ENCODE data around the gene JOSD2. TPM values are rescaled to one million over a fixed set of nuclear protein-coding genes. Genes with fewer than 3 reads are reported as not detected.

The JOSD2 gene, protein sequence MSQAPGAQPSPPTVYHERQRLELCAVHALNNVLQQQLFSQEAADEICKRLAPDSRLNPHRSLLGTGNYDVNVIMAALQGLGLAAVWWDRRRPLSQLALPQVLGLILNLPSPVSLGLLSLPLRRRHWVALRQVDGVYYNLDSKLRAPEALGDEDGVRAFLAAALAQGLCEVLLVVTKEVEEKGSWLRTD
- 4.7 and 4.9 TPM in 2 replicates for total RNA-seq (2014; rRNA removed; shearing (Covaris generic))

DNA sequence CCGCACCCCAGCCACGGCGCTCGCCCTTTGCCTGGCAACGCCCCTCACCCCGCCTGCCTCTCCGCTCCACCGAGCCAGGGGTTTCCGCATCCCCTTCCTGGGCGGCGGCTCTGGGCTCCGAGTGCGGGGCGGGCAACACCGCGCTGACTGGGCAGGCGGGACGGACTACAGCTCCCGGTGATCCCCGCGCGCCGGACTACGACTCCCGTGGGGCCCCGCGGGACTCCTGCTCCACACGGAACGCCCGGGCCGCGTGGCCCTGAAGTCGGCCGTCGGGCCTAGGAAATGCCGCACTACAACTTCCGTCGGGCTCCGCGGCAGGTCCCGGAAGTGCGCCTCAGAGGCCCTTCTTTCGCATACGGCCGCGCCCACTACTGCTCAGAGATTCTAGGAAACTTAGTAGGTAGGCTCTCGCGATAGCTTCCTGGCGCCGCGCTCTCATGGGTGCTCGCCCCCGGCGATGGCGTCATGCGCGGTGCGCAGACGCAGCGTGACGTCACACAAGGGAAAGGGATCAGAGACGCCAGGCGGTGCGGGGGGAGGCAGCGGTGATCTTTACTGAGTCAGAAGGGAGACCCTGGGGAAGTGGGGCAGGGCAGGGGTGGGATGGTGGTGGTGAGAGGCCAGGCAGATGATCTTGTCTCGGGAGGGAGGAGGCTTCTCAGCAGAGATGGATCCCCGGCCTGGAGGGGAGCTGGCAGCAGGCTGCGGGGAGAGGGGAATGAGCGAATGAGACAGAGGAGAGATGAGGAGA lies at the start of gene JOSD2:
JOSD2 (minus strand) TSS at position 123 of the 754 bp plus-strand sequence. CDS start 760 bp downstream, outside the sequence.
- H3K27me3 ChIP-seq (ENCODE audit: control insufficient read depth, insufficient read depth, low read length): no peaks in the 10 kb centered on the region; the same call in 1 of the 2 replicates
- DNase-seq: peak; percentile 98
- H3K36me3 ChIP-seq (replicated peaks; ENCODE audit: control insufficient read depth, insufficient read depth, low read length): no peaks in the 10 kb centered on the region
- H3K4me3 ChIP-seq (ENCODE audit: insufficient read depth, low read depth, low read length): peak within 1 kb of the TSS; percentile 59

DNA sequence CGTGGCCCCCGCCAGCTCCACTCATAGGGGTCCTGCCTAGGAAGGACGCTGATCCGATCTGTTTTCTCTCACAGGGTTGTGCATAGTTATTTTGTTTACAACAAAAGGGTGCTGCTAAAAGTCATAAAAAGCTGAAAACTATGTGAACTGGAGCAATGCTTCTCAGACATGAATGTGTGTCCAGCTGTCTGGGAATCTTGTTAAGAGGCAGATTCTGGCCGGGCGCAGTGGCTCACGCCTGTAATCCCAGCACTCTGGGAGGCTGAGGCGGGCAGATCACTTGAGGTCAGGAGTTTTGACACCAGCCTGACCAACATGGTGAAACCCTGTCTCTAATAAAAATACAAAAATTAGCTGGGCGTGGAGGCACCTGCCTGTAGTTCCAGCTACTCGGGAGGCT lies 48.6 kb upstream of the JOSD2 start:
- H3K36me3 ChIP-seq (replicated peaks; ENCODE audit: control insufficient read depth, insufficient read depth, low read length): no peaks in the 10 kb centered on the region
- DNase-seq: no peak
- H3K4me3 ChIP-seq (ENCODE audit: insufficient read depth, low read depth, low read length): no peak overlapping the region
- H3K27me3 ChIP-seq (ENCODE audit: control insufficient read depth, insufficient read depth, low read length): peaks cover 35% of the 10 kb centered on the region

DNA sequence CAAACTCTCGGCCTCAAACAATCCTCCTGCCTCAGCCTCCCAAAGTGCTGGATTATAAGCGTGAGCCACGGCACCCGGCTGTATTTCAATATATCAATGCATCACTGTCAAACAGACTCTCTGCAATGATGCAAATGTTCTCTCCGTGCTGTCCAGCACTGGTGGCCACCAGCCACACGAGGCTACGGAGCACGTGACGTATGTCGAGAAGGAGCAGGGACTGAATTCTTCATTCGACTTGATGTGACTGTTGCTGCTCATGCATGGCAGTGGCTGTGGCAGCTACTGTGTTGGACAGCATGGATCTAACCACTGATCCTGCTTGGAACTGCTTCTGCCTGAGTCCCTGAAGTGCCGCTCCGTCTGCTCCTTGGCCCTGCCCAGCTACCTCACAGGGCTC lies 47.5 kb upstream of the JOSD2 start:
- Histone ChIP-seq H3K27me3 (ENCODE audit: control insufficient read depth, insufficient read depth, low read length) (peaks cover 30% of the 10 kb centered on the region), H3K36me3 (replicated peaks; ENCODE audit: control insufficient read depth, insufficient read depth, low read length) (no peaks in the 10 kb centered on the region), H3K4me3 (ENCODE audit: insufficient read depth, low read depth, low read length) (no peak overlapping the region)
- DNase-seq: no peak

DNA sequence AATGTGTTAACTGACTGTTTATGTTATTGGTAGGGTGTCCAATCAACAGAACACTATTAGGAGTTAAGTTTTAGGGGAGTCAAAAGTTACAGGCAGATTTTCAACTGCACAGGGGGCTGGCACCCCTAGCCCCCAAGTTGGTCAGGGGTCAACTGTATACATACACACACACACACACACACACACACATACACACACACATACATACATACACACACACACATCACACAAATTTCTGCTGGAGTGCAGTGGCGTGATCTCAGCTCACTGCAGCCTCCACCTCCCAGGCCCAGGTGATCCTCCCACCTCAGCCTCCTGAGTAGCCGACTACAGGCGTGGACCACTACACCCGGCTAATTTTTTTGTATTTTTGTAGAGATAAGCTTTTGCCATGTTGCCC lies 47.0 kb upstream of the JOSD2 start:
- Histone ChIP-seq H3K4me3 (ENCODE audit: insufficient read depth, low read depth, low read length) (no peak overlapping the region), H3K27me3 (ENCODE audit: control insufficient read depth, insufficient read depth, low read length) (peaks cover 29% of the 10 kb centered on the region), H3K36me3 (replicated peaks; ENCODE audit: control insufficient read depth, insufficient read depth, low read length) (no peaks in the 10 kb centered on the region)
- no peak for DNase-seq

DNA sequence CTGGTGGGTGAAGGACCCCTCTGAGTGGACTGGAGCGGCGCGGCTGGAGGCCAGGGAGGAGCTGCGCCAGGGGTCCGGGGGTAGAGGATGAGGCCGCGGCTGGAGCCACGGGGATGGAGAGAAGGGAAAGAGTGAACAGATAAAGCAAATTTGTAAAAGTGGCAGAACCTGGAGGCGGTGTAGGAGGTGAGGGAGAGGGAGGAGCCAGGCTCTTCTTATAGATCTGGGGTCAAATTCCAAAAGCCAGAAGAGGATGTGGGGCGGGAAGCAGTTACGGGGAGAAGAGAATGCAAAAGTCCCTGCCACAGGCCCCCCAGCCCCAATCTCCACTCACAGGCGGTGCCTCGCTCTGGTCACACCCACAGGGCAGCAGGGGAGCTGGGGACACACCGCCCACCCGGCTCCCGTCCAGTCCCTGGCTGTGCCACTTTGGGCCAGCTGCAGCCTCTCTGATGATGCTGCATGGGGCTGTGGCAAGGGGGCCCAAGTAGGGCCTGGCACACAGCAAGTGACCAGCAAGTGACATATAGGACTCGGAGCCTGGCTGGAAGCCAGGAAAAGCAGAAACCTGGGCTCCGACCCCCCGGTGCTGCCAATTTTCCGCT lies 46.1 kb upstream of the JOSD2 start:
- Histone ChIP-seq H3K36me3 (replicated peaks; ENCODE audit: control insufficient read depth, insufficient read depth, low read length) (no peaks in the 10 kb centered on the region), H3K4me3 (ENCODE audit: insufficient read depth, low read depth, low read length) (peak overlapping the region; percentile 61), H3K27me3 (ENCODE audit: control insufficient read depth, insufficient read depth, low read length) (peaks cover 37% of the 10 kb centered on the region)
- peak; percentile 84 for DNase-seq

DNA sequence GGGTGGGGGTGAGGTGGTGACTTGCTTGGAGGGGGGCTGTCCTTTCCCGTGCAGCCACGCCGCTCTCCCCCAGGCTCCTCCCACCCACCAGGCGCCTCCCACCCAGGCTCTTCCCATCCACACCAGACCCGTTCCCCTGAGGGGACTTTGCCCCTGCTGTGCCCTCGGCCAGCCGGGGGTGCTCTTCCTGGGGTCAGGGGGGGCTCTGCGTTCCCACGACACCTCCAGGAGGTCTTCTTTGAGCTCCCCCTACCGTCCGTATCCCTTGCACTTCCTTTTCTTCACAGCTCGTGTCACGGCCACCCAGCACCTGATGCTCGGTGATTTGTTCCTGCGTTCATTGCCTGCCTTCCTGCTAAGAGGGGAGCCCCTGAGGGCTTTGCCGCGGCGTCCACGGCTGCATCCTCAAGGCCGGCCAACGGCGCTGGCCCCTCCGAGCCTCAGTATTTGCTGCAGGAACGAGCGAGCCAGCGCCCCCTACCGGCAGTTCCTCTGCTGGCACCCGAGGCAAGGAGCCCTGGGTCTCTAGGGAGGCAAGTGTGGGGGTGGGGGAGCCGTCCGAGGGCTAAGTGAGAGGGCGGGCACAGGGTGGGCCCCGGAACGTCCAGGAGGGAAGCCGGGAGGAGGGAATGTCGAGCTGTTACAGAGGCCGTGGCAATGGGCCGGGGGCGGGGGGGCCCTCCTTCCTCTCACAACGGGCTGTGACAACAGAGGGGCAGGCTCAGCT lies 45.5 kb upstream of the JOSD2 start:
- peak; percentile 98 for DNase-seq
- Histone ChIP-seq H3K4me3 (ENCODE audit: insufficient read depth, low read depth, low read length) (peak overlapping the region; percentile 61), H3K36me3 (replicated peaks; ENCODE audit: control insufficient read depth, insufficient read depth, low read length) (no peaks in the 10 kb centered on the region), H3K27me3 (ENCODE audit: control insufficient read depth, insufficient read depth, low read length) (peaks cover 44% of the 10 kb centered on the region)

DNA sequence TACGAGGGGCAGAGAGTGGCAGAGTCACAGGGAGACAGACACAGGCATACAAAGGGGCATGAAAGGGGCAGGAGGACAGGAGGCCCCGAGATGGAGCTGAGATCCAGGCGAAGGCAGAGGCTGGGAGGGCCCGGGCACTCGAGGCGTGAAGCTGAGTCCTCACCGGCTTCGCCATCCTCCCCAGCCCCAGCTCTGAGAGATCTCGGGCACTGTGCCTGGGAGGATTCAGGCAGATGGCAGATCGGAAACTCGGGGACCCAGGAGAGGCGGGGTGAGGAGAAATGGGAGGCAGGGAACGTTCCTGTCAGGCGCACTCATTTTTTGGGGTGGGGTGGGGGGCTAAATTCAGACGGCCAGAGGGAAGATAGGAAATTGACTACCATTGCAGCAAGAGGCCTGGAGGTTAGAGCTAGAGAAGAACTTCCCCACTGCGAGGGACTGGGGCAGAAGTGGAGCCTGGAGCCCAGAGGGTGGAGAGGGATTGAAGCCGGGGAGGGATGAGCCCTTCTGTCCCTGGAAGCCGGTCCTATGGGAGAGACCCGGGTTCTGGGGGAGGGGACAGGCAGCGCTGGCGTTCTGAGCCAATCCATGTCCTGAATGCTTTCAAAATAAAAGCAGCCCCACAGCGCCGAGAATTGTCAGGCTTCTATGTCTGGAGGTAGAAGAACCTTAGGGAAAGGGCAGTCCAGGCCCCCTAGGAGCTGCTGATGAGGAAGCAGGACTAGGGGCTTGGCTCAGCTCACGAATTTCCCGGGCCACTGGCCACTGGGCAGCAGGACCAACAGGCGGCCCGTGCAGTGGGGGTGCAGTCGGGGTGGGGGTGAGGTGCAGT lies 44.7 kb upstream of the JOSD2 start:
- Histone ChIP-seq H3K36me3 (replicated peaks; ENCODE audit: control insufficient read depth, insufficient read depth, low read length) (no peaks in the 10 kb centered on the region), H3K4me3 (ENCODE audit: insufficient read depth, low read depth, low read length) (peak overlapping the region; percentile 61), H3K27me3 (ENCODE audit: control insufficient read depth, insufficient read depth, low read length) (peaks cover 51% of the 10 kb centered on the region)
- DNase-seq: peak; percentile 89

DNA sequence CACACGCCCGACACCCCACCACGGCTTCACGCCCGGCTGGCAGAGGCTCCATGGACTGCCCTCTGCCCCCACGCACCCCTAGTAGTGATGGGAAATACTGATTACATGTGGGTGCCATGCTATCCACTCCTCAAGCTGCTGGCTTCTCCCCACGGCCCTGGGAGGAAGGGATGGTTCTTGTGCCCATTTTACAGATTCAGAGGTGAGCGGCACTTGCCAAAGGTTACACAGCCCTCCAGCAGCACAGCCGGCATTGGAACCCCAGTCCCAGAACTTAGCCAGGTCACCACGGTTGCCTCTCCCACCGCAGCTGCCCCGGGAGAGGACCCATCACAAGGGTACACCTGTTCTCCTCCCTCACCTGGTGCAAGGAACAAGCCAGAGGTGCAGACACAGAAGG lies 44.0 kb upstream of the JOSD2 start:
- DNase-seq: no peak
- peaks cover 57% of the 10 kb centered on the region for H3K27me3 ChIP-seq (ENCODE audit: control insufficient read depth, insufficient read depth, low read length)
- no peak overlapping the region for H3K4me3 ChIP-seq (ENCODE audit: insufficient read depth, low read depth, low read length)
- no peaks in the 10 kb centered on the region for H3K36me3 ChIP-seq (replicated peaks; ENCODE audit: control insufficient read depth, insufficient read depth, low read length)

DNA sequence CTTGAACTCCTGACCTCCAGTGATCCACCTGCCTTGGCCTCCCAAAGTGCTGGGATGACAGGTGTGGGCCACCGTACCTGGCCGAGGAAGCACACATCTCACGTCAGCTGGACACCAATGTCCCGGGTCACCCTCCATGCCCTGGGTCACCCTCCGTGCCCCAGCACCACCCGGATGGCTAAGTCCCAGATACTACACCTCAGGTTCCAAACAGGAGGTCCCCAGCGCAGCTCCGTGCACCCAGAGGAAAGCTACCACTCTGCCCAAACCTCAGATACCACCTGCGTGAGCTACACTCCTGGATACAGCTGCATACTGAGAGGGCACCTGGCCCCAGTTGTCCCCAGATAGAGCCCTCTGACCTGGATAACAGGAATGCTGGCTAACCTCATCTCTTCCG lies 43.2 kb upstream of the JOSD2 start:
- Histone ChIP-seq H3K27me3 (ENCODE audit: control insufficient read depth, insufficient read depth, low read length) (peaks cover 65% of the 10 kb centered on the region), H3K4me3 (ENCODE audit: insufficient read depth, low read depth, low read length) (no peak overlapping the region), H3K36me3 (replicated peaks; ENCODE audit: control insufficient read depth, insufficient read depth, low read length) (no peaks in the 10 kb centered on the region)
- DNase-seq: no peak

DNA sequence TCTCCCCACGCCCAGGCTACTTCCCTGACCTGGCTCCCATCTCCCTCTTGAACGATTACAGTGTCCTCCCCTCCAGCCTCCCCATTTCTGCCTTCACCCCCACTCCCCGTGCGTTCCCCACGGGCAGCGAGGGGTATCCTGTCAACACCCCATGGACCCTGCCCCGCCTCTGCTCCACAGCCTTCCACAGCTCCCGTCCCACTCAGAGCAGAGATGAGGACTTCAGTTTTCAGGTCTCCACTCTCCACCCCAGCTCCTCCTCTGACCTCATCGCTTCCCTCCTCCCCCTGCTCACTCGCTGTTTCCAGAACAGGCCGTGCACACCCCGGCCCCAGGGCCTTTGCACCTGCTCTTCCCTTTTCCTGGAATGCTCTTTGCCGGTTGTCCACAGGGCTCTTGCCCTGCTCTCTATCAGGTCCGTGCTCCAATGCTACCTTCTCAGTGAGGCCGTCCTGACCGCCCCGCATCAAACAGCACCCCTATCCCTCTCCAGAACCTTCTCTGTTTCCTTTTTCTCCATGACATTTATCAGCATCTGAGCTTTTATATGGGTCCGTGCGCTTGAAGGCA lies 42.2 kb upstream of the JOSD2 start:
- no peak overlapping the region for H3K4me3 ChIP-seq (ENCODE audit: insufficient read depth, low read depth, low read length)
- peaks cover 63% of the 10 kb centered on the region for H3K27me3 ChIP-seq (ENCODE audit: control insufficient read depth, insufficient read depth, low read length)
- DNase-seq: no peak
- H3K36me3 ChIP-seq (replicated peaks; ENCODE audit: control insufficient read depth, insufficient read depth, low read length): no peaks in the 10 kb centered on the region

DNA sequence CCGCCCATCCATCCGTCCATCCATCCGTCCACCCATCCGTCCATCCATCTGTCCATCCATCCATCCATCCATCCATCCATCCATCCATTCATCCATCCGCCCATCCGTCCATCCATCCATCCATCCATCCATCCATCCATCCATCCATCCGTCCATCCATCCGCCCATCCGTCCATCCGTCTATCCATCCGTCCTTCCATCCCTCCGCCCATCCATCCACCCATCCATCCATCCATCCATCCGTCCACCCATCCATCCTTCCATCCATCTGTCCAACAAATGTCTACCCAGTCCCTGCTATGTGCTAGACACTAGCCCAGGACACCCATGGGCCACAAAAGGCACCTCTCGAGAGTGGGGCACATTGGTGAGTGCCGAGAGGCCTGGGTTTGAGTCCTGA lies 41.5 kb upstream of the JOSD2 start:
- DNase-seq: no peak
- Histone ChIP-seq H3K4me3 (ENCODE audit: insufficient read depth, low read depth, low read length) (no peak overlapping the region), H3K36me3 (replicated peaks; ENCODE audit: control insufficient read depth, insufficient read depth, low read length) (no peaks in the 10 kb centered on the region), H3K27me3 (ENCODE audit: control insufficient read depth, insufficient read depth, low read length) (peaks cover 62% of the 10 kb centered on the region)

DNA sequence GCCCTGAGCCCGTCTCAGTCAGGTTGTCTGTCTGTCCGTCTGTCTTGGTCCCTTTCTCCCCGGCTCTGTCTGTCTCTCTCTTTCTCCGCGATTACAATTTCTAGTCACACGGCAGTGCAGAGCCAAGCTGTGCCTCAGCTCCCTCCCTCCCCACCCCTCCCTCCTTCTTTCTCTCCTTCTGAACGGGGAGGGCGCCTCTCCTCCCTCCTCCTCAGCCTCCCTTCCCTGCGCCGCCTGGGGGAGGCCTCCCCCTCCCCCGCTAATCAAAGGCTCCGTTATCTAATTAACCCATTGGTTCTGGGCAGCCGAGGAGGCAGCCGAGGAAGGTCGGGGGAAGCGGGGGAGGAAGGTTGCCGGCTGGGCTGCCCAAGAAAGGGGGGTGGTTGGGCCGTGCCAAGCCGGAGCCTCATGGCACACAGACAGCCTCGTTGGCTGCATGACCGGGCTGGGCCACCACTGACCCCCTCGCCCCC lies 40.8 kb upstream of the JOSD2 start:
- DNase-seq: peak; percentile 90
- Histone ChIP-seq H3K4me3 (ENCODE audit: insufficient read depth, low read depth, low read length) (peak overlapping the region; percentile 45), H3K27me3 (ENCODE audit: control insufficient read depth, insufficient read depth, low read length) (peaks cover 57% of the 10 kb centered on the region), H3K36me3 (replicated peaks; ENCODE audit: control insufficient read depth, insufficient read depth, low read length) (no peaks in the 10 kb centered on the region)

DNA sequence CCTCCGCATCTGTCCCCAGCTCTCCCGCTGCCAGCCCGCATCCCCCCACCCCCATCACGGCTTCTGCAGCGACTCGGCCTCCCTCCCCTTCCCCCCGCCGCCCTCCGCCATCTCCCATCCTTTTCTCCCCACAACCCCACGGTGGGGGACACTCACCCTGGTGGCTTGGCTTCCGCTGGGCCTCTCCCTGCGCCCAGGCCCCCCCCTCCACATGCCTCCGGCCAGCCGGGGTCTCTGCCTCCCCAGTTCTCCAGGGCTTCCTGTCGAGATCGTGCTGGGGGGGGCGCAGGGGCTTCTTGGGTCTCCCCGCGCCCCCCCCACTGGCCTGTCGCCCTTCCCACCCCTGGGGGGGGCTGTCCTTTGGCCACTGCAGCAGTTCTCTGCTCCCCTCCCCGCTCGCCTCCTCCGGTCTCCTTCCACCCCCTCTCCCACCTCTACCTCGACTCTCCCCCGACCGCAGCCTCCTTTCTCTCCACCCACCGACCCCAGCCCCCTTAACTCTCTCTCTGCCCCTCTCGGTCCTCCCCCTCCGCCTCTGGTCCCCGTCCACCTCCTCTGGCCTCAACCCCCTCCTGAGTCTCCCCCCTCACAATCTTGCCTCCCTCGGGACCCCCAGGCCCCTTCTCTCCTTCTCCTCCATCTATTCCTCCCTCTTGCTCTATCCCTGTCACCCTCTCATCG lies 40.2 kb upstream of the JOSD2 start:
- DNase-seq: peak; percentile 80
- Histone ChIP-seq H3K36me3 (replicated peaks; ENCODE audit: control insufficient read depth, insufficient read depth, low read length) (no peaks in the 10 kb centered on the region), H3K27me3 (ENCODE audit: control insufficient read depth, insufficient read depth, low read length) (peaks cover 57% of the 10 kb centered on the region), H3K4me3 (ENCODE audit: insufficient read depth, low read depth, low read length) (peak overlapping the region; percentile 45)
